ENCODE measurements around the gene DOCK2.

Gene DOCK2

GRCh38 chr5:169767938-169768337 lies 130.9 kb downstream of the DOCK2 start:
- no peak overlapping the region for H3K4me3 ChIP-seq (ENCODE audit: low read length in 2 of 2)
- H3K9me3 ChIP-seq (ENCODE audit: control insufficient read depth in 2 of 2, low read length in 2 of 2): peaks cover 0 to 3% of the 10 kb centered on the region in 2 donors
- no peak overlapping the region for H3K27ac ChIP-seq (ENCODE audit: low read length)
- H3K9ac ChIP-seq (ENCODE audit: low read length in 2 of 2): no peak overlapping the region
- no peaks in the 10 kb centered on the region for H3K4me1 ChIP-seq (ENCODE audit: control insufficient read depth, insufficient read depth, low read length)
- H3K27me3 ChIP-seq (ENCODE audit: control insufficient read depth in 1 of 2, insufficient read depth in 2 of 2, low read length in 2 of 2): peaks cover 0 to 5% of the 10 kb centered on the region in 2 donors
- H3K36me3 ChIP-seq (ENCODE audit: control insufficient read depth in 2 of 2, insufficient read depth in 2 of 2, low read length in 2 of 2): no peaks in the 10 kb centered on the region

GRCh38 chr5:169768416-169768815 lies 131.3 kb downstream of the DOCK2 start:
- peaks cover 0 to 3% of the 10 kb centered on the region in 2 donors for H3K9me3 ChIP-seq (ENCODE audit: control insufficient read depth in 2 of 2, low read length in 2 of 2)
- no peak overlapping the region for H3K4me3 ChIP-seq (ENCODE audit: low read length in 2 of 2)
- no peak overlapping the region for H3K9ac ChIP-seq (ENCODE audit: low read length in 2 of 2)
- H3K36me3 ChIP-seq (ENCODE audit: control insufficient read depth in 2 of 2, insufficient read depth in 2 of 2, low read length in 2 of 2): no peaks in the 10 kb centered on the region
- H3K27ac ChIP-seq (ENCODE audit: low read length): no peak overlapping the region
- peaks cover 0 to 5% of the 10 kb centered on the region in 2 donors for H3K27me3 ChIP-seq (ENCODE audit: control insufficient read depth in 1 of 2, insufficient read depth in 2 of 2, low read length in 2 of 2)
- no peaks in the 10 kb centered on the region for H3K4me1 ChIP-seq (ENCODE audit: control insufficient read depth, insufficient read depth, low read length)

- no peaks in the 10 kb centered on the region for H3K4me1 ChIP-seq (ENCODE audit: control insufficient read depth, insufficient read depth, low read length)
- peaks cover 0 to 5% of the 10 kb centered on the region in 2 donors for H3K27me3 ChIP-seq (ENCODE audit: control insufficient read depth in 1 of 2, insufficient read depth in 2 of 2, low read length in 2 of 2)
- peaks cover 0 to 3% of the 10 kb centered on the region in 2 donors for H3K9me3 ChIP-seq (ENCODE audit: control insufficient read depth in 2 of 2, low read length in 2 of 2)
- H3K9ac ChIP-seq (ENCODE audit: low read length in 2 of 2): no peak overlapping the region
- H3K4me3 ChIP-seq (ENCODE audit: low read length in 2 of 2): no peak overlapping the region
- H3K27ac ChIP-seq (ENCODE audit: low read length): no peak overlapping the region
- no peaks in the 10 kb centered on the region for H3K36me3 ChIP-seq (ENCODE audit: control insufficient read depth in 2 of 2, insufficient read depth in 2 of 2, low read length in 2 of 2)
Observed at GRCh38 chr5:169770109-169770508, 133.0 kb downstream of the DOCK2 start.

- H3K9ac ChIP-seq (ENCODE audit: low read length in 2 of 2): no peak overlapping the region
- H3K36me3 ChIP-seq (ENCODE audit: control insufficient read depth in 2 of 2, insufficient read depth in 2 of 2, low read length in 2 of 2): no peaks in the 10 kb centered on the region
- peaks cover 0 to 5% of the 10 kb centered on the region in 2 donors for H3K27me3 ChIP-seq (ENCODE audit: control insufficient read depth in 1 of 2, insufficient read depth in 2 of 2, low read length in 2 of 2)
- no peak overlapping the region for H3K4me3 ChIP-seq (ENCODE audit: low read length in 2 of 2)
- H3K9me3 ChIP-seq (ENCODE audit: control insufficient read depth in 2 of 2, low read length in 2 of 2): peaks cover 0 to 3% of the 10 kb centered on the region in 2 donors
- no peak overlapping the region for H3K27ac ChIP-seq (ENCODE audit: low read length)
- no peaks in the 10 kb centered on the region for H3K4me1 ChIP-seq (ENCODE audit: control insufficient read depth, insufficient read depth, low read length)
Observed at GRCh38 chr5:169772256-169772655, 135.2 kb downstream of the DOCK2 start.

- Histone ChIP-seq H3K36me3 (ENCODE audit: control insufficient read depth in 2 of 2, insufficient read depth in 2 of 2, low read length in 2 of 2) (no peaks in the 10 kb centered on the region), H3K27ac (ENCODE audit: low read length) (no peak overlapping the region), H3K9ac (ENCODE audit: low read length in 2 of 2) (no peak overlapping the region), H3K4me1 (ENCODE audit: control insufficient read depth, insufficient read depth, low read length) (no peaks in the 10 kb centered on the region), H3K9me3 (ENCODE audit: control insufficient read depth in 2 of 2, low read length in 2 of 2) (peaks cover 0 to 3% of the 10 kb centered on the region in 2 donors), H3K27me3 (ENCODE audit: control insufficient read depth in 1 of 2, insufficient read depth in 2 of 2, low read length in 2 of 2) (peaks cover 0 to 5% of the 10 kb centered on the region in 2 donors), H3K4me3 (ENCODE audit: low read length in 2 of 2) (no peak overlapping the region)
Observed at GRCh38 chr5:169772688-169773087, 135.6 kb downstream of the DOCK2 start.

- Histone ChIP-seq H3K9ac (ENCODE audit: low read length in 2 of 2) (no peak overlapping the region), H3K9me3 (ENCODE audit: control insufficient read depth in 2 of 2, low read length in 2 of 2) (no peaks in the 10 kb centered on the region), H3K27me3 (ENCODE audit: control insufficient read depth in 1 of 2, insufficient read depth in 2 of 2, low read length in 2 of 2) (no peaks in the 10 kb centered on the region), H3K4me1 (ENCODE audit: control insufficient read depth, insufficient read depth, low read length) (no peaks in the 10 kb centered on the region), H3K36me3 (ENCODE audit: control insufficient read depth in 2 of 2, insufficient read depth in 2 of 2, low read length in 2 of 2) (no peaks in the 10 kb centered on the region), H3K4me3 (ENCODE audit: low read length in 2 of 2) (no peak overlapping the region), H3K27ac (ENCODE audit: low read length) (no peak overlapping the region)
Observed at GRCh38 chr5:169777159-169777558, 140.1 kb downstream of the DOCK2 start.

- Histone ChIP-seq H3K27me3 (ENCODE audit: control insufficient read depth in 1 of 2, insufficient read depth in 2 of 2, low read length in 2 of 2) (no peaks in the 10 kb centered on the region), H3K36me3 (ENCODE audit: control insufficient read depth in 2 of 2, insufficient read depth in 2 of 2, low read length in 2 of 2) (no peaks in the 10 kb centered on the region), H3K4me3 (ENCODE audit: low read length in 2 of 2) (no peak overlapping the region), H3K9ac (ENCODE audit: low read length in 2 of 2) (no peak overlapping the region), H3K4me1 (ENCODE audit: control insufficient read depth, insufficient read depth, low read length) (no peaks in the 10 kb centered on the region), H3K9me3 (ENCODE audit: control insufficient read depth in 2 of 2, low read length in 2 of 2) (no peaks in the 10 kb centered on the region), H3K27ac (ENCODE audit: low read length) (no peak overlapping the region)
Observed at GRCh38 chr5:169778622-169779596, 141.8 kb downstream of the DOCK2 start.

- H3K9ac ChIP-seq (ENCODE audit: low read length in 2 of 2): no peak overlapping the region
Observed at GRCh38 chr5:169781420-169782345, 144.6 kb downstream of the DOCK2 start.

GRCh38 chr5:169785771-169786618 lies 148.9 kb downstream of the DOCK2 start:
- Histone ChIP-seq H3K9ac (ENCODE audit: low read length in 2 of 2) (no peak overlapping the region), H3K4me3 (ENCODE audit: low read length in 2 of 2) (no peak overlapping the region), H3K27me3 (ENCODE audit: control insufficient read depth in 1 of 2, insufficient read depth in 2 of 2, low read length in 2 of 2) (no peaks in the 10 kb centered on the region), H3K27ac (ENCODE audit: low read length) (no peak overlapping the region), H3K36me3 (ENCODE audit: control insufficient read depth in 2 of 2, insufficient read depth in 2 of 2, low read length in 2 of 2) (no peaks in the 10 kb centered on the region), H3K9me3 (ENCODE audit: control insufficient read depth in 2 of 2, low read length in 2 of 2) (no peaks in the 10 kb centered on the region), H3K4me1 (ENCODE audit: control insufficient read depth, insufficient read depth, low read length) (no peaks in the 10 kb centered on the region)

More at GRCh38 chr5:169781420-169782345, 144.6 kb downstream of the DOCK2 start:
- no peaks in the 10 kb centered on the region for H3K27me3 ChIP-seq (ENCODE audit: control insufficient read depth in 1 of 2, insufficient read depth in 2 of 2, low read length in 2 of 2)
- no peaks in the 10 kb centered on the region for H3K36me3 ChIP-seq (ENCODE audit: control insufficient read depth in 2 of 2, insufficient read depth in 2 of 2, low read length in 2 of 2)
- no peak overlapping the region for H3K4me3 ChIP-seq (ENCODE audit: low read length in 2 of 2)
- H3K9me3 ChIP-seq (ENCODE audit: control insufficient read depth in 2 of 2, low read length in 2 of 2): no peaks in the 10 kb centered on the region
- H3K27ac ChIP-seq (ENCODE audit: low read length): no peak overlapping the region
- H3K4me1 ChIP-seq (ENCODE audit: control insufficient read depth, insufficient read depth, low read length): no peaks in the 10 kb centered on the region

- H3K27ac ChIP-seq (ENCODE audit: low read length): no peak overlapping the region
Observed at GRCh38 chr5:169788168-169788567, 151.1 kb downstream of the DOCK2 start.

More at GRCh38 chr5:169788168-169788567, 151.1 kb downstream of the DOCK2 start:
- H3K4me1 ChIP-seq (ENCODE audit: control insufficient read depth, insufficient read depth, low read length): no peaks in the 10 kb centered on the region
- H3K4me3 ChIP-seq (ENCODE audit: low read length in 2 of 2): no peak overlapping the region
- H3K27me3 ChIP-seq (ENCODE audit: control insufficient read depth in 1 of 2, insufficient read depth in 2 of 2, low read length in 2 of 2): no peaks in the 10 kb centered on the region
- no peaks in the 10 kb centered on the region for H3K36me3 ChIP-seq (ENCODE audit: control insufficient read depth in 2 of 2, insufficient read depth in 2 of 2, low read length in 2 of 2)
- no peaks in the 10 kb centered on the region for H3K9me3 ChIP-seq (ENCODE audit: control insufficient read depth in 2 of 2, low read length in 2 of 2)
- H3K9ac ChIP-seq (ENCODE audit: low read length in 2 of 2): no peak overlapping the region

Measured in stomach smooth muscle (tissue), 2 donors.